Caco-2 (cell line): Measurements from ENCODE around the gene CAMK2G. TPM values are rescaled to one million over a fixed set of nuclear protein-coding genes. Genes with fewer than 3 reads are reported as not detected.

Experiments used
- BruUV-seq: library from RNA; stranded (reverse); fragments of 400-500 nt; replicated peaks from 2 replicates; lab custom pipeline; 2021; lab: Mats Ljungman, UMichigan
- CTCF ChIA-PET: fragments of 300-600 bp; sonication (Branson Sonifier 250); formaldehyde crosslinking; loops from one replicate; lab custom pipeline; 2022; ENCODE audit warnings: antibody characterized with exemption; lab: Charles Lee
- POLR2A ChIA-PET: fragments of 300-600 bp; sonication (Branson Sonifier 250); formaldehyde crosslinking; loops from one replicate; lab custom pipeline; 2022; ENCODE audit warnings: antibody characterized with exemption; lab: Charles Lee
- DNase-seq, 2 experiments: peaks; one replicate each; pipeline versions ENCODE4 v3.0.0 to v3.0.0-alpha.2; 2020 to 2022
- H3K27me3 ChIP-seq: replicated peaks from 2 replicates; pipeline ENCODE4 v1.6.0; 2011; ENCODE audit warnings: low read length; ENCODE audit not compliant: control insufficient read depth, insufficient read depth
- H3K36me3 ChIP-seq: 2 replicates; pipeline ENCODE4 v1.5.1; 2011; ENCODE audit warnings: low read length; ENCODE audit not compliant: control insufficient read depth, insufficient read depth
- H3K4me1 ChIP-seq: fragments of 250-450 bp; sonication (Bioruptor Pico); 2 replicates; pipeline ENCODE4 v1.5.1; 2020; ENCODE audit warnings: mild to moderate bottlenecking
- H3K4me3 ChIP-seq: 2 replicates; pipeline ENCODE4 v1.5.1; 2011; ENCODE audit warnings: low read depth, mild to moderate bottlenecking, control low read depth, low read length
- H3K9me3 ChIP-seq: fragments of 250-450 bp; sonication (Bioruptor Pico); 2 replicates; pipeline ENCODE4 v1.5.1; 2020; ENCODE audit warnings: mild to moderate bottlenecking, moderate library complexity
- H3K27ac Mint-ChIP-seq: one replicate; pipeline ENCODE4 v1.8.0; 2022; ENCODE audit warnings: mixed read lengths; ENCODE audit not compliant: unreplicated experiment
- H3K27me3 Mint-ChIP-seq: one replicate; pipeline ENCODE4 v1.8.0; 2022; ENCODE audit warnings: mixed read lengths; ENCODE audit not compliant: insufficient read depth, unreplicated experiment
- H3K36me3 Mint-ChIP-seq: one replicate; pipeline ENCODE4 v1.8.0; 2022; ENCODE audit warnings: mild to moderate bottlenecking, mixed read lengths; ENCODE audit not compliant: insufficient read depth, unreplicated experiment
- H3K4me1 Mint-ChIP-seq: one replicate; pipeline ENCODE4 v1.8.0; 2022; ENCODE audit warnings: low read depth, mixed read lengths; ENCODE audit not compliant: unreplicated experiment
- H3K4me3 Mint-ChIP-seq: one replicate; pipeline ENCODE4 v1.8.0; 2022; ENCODE audit warnings: mild to moderate bottlenecking, moderate library complexity, mixed read lengths; ENCODE audit not compliant: unreplicated experiment
- H3K9me3 Mint-ChIP-seq: one replicate; pipeline ENCODE4 v1.8.0; 2022; ENCODE audit warnings: mixed read lengths; ENCODE audit not compliant: unreplicated experiment
- CTCF ChIP-seq, 2 experiments: fragments of 200-600 bp in 1 of 2; IDR thresholded peaks; 1 replicate in 1 of 2; 2 replicates in 1 of 2; pipeline versions ENCODE4 v1.5.1 to v1.8.0; 2011 to 2022; ENCODE audit warnings: antibody characterized with exemption in 1 of 2, control low read depth in 1 of 2, inconsistent platforms in 1 of 2, low read depth in 1 of 2, low read length in 1 of 2, mild to moderate bottlenecking in 1 of 2, moderate library complexity in 1 of 2; ENCODE audit not compliant: insufficient read depth in 1 of 2, severe bottlenecking in 1 of 2, unreplicated experiment in 1 of 2
- intact Hi-C: fragments of 100-400 bp; cut with micrococcal nuclease; formaldehyde crosslinking; loops from one replicate; pipeline ENCODE4 v1.10.0; 2022; ENCODE audit not compliant: unreplicated experiment
- total RNA-seq: library from RNA; stranded (reverse); gene quantifications from 2 replicates; pipeline ENCODE4 v1.2.3, GENCODE V29; 2022

Gene CAMK2G
- total RNA-seq, 1 experiment from 2014 or later, result 78.8 TPM

DNA sequence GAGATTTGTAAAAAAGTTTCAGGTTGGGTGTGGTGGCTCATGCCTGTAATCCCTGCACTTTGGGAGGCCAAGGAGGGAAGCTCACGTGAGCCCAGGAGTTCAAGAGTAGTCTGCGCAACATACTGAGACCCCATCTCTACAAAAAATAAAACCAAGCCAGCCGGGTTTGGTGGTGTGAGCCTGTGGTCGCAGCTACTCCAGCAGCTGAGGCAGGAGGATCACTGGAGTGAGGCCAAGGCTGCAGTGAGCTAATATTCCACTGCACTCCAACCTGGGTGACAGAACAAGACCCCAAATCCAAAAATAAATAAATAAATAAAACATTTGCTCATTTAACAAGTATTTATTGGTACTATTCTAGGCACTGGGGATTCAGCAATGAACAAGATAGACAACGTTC, 94.1 kb downstream of the CAMK2G start:
- TF ChIP-seq CTCF (IDR thresholded peaks at IDR 0.05; ENCODE audit: insufficient read depth in 1 of 2, low read depth in 1 of 2, low read length in 1 of 2, severe bottlenecking in 1 of 2, unreplicated experiment in 1 of 2), result no peak
- peaks cover 2% of the 10 kb centered on the region; the same call in 1 of the 2 replicates for H3K36me3 ChIP-seq
- Mint-ChIP-seq H3K4me1 (peaks cover 22% of the 10 kb centered on the region), H3K36me3 (peaks cover 37% of the 10 kb centered on the region), H3K27ac (no peak overlapping the region), H3K27me3 (no peaks in the 10 kb centered on the region), H3K4me3 (peak overlapping the region; percentile 86), H3K9me3 (no peaks in the 10 kb centered on the region)
- no peaks in the 10 kb centered on the region for H3K9me3 ChIP-seq
- DNase-seq, result no peak
- intact Hi-C loops, result loop anchor here (10.0 kb wide), 1 partner anchor 94 kb away; the partner anchor contains the start of gene CAMK2G
- ChIA-PET POLR2A (interaction anchor here (2.0 to 2.2 kb wide), 2 partner anchors 8 to 36 kb away, joined by 10 to 19 read pairs; partner anchors contain the start of gene SEC24C), CTCF (no interaction called here)
- no peaks in the 10 kb centered on the region for H3K27me3 ChIP-seq
- no TSS peak for BruUV-seq
- no peak overlapping the region for H3K4me3 ChIP-seq
- no peaks in the 10 kb centered on the region for H3K4me1 ChIP-seq

- Mint-ChIP-seq H3K4me1 (peaks cover 27% of the 10 kb centered on the region), H3K27me3 (no peaks in the 10 kb centered on the region), H3K4me3 (peak overlapping the region; percentile 86), H3K9me3 (no peaks in the 10 kb centered on the region), H3K27ac (no peak overlapping the region), H3K36me3 (peaks cover 33% of the 10 kb centered on the region)
- intact Hi-C loops, result loop anchor here (10.0 kb wide), 1 partner anchor 95 kb away; the partner anchor contains the start of gene CAMK2G
- Histone ChIP-seq H3K4me3 (no peak overlapping the region), H3K27me3 (no peaks in the 10 kb centered on the region), H3K9me3 (no peaks in the 10 kb centered on the region), H3K36me3 (peaks cover 2% of the 10 kb centered on the region; the same call in 1 of the 2 replicates), H3K4me1 (no peaks in the 10 kb centered on the region)
- CTCF ChIA-PET, result no interaction called here
- no peak for TF ChIP-seq CTCF (IDR thresholded peaks at IDR 0.05; ENCODE audit: insufficient read depth in 1 of 2, low read depth in 1 of 2, low read length in 1 of 2, severe bottlenecking in 1 of 2, unreplicated experiment in 1 of 2)
- POLR2A ChIA-PET, result no interaction called here
- BruUV-seq, result no TSS peak
- no peak for DNase-seq
Observed at GRCh38 chr10:73779539-73780197, 94.7 kb downstream of the CAMK2G start.

DNA sequence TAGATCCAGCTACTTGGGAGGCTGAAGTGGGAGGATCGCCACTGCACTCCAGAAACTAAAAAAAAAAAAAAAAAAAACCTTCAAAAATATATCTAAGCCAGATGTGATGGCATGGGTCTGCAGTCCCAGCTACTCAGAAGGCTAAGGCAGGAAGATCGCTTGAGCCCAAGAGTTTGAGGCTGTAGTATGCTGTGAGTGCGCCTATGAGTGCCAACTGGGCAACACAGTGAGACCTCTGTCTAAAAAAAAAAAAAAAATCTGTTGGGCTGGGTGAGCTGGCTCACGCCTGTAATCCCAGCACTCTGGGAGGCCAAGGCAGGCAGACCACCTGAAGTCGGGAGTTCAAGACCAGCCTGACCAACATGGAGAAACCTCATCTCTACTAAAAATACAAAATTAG, 95.3 kb downstream of the CAMK2G start:
- no TSS peak for BruUV-seq

More for the DNA sequence above, 95.3 kb downstream of the CAMK2G start:
- DNase-seq, result no peak
- H3K4me1 Mint-ChIP-seq, result peaks cover 33% of the 10 kb centered on the region
- ChIA-PET CTCF (no interaction called here), POLR2A (no interaction called here)
- no peak overlapping the region for H3K4me3 ChIP-seq
- H3K4me1 ChIP-seq, result 0 out of 2 replicates have a peak, but pooled peaks cover 3% of the 10 kb centered on the region
- peaks cover 2% of the 10 kb centered on the region; the same call in 1 of the 2 replicates for H3K36me3 ChIP-seq
- peaks cover 33% of the 10 kb centered on the region for H3K36me3 Mint-ChIP-seq
- no peak for TF ChIP-seq CTCF (IDR thresholded peaks at IDR 0.05; ENCODE audit: insufficient read depth in 1 of 2, low read depth in 1 of 2, low read length in 1 of 2, severe bottlenecking in 1 of 2, unreplicated experiment in 1 of 2)
- H3K4me3 Mint-ChIP-seq, result no peak overlapping the region
- H3K27ac Mint-ChIP-seq, result no peak overlapping the region
- no peaks in the 10 kb centered on the region for H3K27me3 Mint-ChIP-seq
- no peaks in the 10 kb centered on the region for H3K27me3 ChIP-seq
- no peaks in the 10 kb centered on the region for H3K9me3 Mint-ChIP-seq
- intact Hi-C loops, result no loop called here
- H3K9me3 ChIP-seq, result no peaks in the 10 kb centered on the region
